ENCODE data around the gene SLAMF1.
"Not testable (repeated sequence)": the region's sequence is repeated elsewhere in the genome, so short reads cannot be mapped to it uniquely, and the experiment has no call there.

SLAMF1 gene

DNA sequence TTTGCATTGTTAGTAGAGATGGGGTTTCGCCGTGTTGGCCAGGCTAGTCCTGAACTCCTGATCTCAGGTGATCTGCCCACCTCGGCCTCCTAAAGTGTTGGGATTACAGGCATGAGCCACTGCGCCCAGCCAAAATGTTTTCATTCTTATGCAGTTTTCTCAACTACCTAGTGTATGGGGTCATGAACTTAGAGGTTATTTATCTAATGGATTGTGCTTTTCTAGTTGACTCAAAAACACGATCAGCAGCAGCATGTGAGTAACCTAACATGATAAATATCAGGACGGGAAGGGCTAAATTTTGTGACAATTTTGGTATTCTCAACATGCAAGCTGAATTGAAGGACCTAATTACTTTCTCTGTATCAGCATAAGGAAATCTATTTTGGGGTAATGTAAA, 58.4 kb downstream of the SLAMF1 start:
- DNase-seq, result no peak

DNA sequence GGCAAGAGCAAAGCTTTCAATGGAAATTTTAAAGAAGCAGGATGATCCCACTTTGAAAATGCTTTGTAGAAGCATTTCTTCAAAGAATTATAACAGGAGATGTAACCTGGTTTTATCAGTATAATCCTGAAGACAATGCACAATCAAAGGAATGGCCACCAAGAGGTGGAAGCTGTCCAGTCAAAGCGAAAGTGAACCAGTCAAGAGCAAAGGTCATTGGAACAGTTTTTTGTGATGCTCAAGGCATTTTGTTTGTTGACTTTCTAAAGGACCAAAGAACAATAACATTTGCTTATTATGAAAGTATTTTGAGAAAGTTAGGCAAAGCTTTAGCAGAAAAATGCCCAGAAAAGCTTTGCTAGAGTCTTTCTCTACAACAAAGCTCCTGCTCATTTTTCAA, 62.1 kb downstream of the SLAMF1 start:
- DNase-seq, result no peak

DNA sequence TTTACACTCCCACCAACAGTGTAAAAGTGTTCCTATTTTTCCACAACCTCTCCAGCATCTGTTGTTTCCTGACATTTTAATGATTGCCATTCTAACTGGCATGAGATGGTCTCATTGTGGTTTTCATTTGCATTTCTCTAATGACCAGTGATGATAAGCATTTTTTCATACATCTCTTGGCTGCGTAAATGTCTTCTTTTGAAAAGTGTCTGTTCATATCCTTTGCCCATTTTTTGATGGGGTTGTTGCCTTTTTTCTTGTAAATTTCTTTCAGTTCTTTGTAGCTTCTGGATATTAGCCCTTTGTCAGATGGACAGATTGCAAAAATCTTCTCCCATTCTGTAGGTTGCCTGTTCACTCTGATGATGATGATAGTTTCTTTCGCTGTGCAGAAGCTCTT, 63.9 kb downstream of the SLAMF1 start:
- not testable (repeated sequence) for DNase-seq

DNA sequence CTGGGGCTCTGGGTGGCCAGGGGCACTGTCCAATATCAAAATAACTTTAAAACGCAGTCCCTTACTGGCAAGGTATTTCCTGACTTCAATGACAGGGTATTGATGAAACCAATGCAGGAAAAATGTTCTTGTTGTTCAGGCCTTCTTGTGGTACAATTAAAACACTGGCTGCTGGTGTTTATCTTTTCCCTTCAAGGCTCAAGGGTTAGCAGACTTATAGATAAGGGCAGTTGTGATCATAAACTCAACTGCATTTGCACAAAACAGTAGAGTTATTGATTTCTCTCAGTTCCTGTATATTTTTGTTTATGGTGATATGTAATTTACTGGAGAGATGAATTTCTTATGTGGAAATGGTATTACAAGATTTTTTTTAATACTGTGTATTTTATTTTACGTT, 64.9 kb downstream of the SLAMF1 start:
- DNase-seq, result no peak

DNA sequence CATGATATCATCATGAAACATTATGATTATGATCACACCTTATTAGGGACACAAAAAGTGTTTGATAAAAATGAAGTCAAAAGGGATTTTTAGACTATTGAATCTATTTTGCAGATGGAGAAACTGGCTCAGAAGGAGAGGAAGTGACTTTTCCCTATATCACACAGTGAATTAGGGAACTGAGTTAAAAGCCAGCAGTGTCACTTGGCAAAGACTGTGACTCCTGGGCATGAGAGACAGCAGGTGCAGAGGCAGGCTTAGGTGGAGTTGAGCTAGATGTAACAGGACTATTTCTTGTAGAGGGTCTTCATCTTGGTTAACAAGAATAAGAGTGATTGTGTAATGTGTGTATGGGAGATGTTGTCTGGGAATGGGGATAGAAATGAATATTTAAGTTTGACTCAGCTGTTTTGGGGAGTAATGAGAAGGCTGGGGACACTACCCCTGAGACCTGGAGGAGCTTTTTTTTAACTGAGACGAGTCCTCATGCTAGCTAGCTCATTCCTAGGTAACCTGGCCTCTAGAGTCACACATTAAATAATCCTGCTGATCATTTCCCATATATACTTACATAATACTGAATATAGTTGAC, 66.5 kb downstream of the SLAMF1 start:
- DNase-seq, result no peak

DNA sequence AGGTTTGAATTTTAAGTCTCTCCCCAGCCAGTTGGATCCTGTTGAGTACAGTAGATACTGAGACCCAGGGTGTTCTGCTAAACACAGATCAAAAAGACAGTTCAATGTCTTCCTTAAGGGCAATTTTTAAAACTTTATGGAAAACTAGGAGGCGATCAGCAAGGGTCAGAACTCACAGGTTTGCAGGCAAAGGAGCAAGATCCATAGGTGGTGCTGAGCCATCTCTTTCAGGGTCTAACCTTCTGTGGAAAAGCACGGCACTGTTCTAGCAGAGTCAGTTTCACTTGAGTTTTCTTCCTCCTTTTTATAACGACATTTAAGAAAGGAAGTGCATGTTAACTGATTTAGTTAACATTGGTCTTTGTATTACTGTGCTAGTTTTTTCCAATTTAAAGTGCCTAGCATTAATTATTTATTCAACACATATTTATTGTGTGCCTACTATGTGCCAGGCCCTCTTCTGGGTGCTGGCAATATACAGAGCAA, 67.6 kb downstream of the SLAMF1 start, which contains the start of gene CD84:
CD84 (minus strand) TSS at position 281 of the 486 bp plus-strand sequence; CDS start at position 222, 59 bp downstream.
- DNase-seq, result peak; percentile 62

DNA sequence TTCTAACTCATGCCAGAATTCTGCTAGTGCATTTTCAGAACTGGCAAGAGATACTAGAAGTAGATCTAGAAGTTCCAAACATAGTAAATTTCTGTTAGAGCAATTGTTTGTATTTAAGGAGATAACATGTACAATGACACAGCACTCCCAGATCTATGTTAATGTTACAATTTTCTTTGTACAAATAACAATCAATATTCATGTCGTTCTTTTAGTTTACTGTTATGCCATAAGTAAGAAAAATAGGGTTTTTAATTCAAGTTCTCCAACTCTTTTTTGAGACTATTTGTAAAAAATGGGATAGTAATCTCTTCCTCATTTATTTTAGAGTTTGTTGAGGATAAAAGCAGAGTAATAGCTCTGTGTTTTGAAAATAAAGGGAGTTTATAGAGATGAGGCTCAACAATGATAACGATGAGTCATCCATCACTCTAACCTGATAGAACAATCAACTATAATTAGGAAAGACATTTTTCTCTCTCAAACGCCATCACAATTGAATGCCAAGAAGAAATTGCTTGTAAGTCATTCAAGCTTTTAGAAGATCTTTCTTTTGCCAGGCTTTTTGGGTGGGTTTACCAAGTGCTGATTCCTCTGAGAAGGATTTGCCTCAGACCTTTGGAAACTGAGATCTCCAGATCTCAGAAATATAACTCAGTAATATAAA, 68.2 kb downstream of the SLAMF1 start:
- DNase-seq, result no peak

DNA sequence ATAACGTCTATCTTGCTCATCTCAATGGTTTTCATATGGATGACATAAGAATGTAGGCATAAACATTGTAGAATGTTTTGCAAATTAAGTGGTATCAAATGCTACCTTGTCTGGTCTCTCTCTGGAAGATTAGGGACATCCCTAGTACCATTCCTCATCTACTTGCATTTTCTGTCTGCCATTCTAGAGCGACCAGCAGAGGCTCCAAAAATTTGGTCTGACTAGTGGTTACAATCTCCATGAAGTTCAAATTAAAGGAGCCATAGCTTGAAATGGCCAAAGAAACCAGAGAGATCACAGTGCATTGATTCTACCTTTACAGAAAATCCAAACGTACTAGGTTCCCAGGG, 68.7 kb downstream of the SLAMF1 start:
- no peak for DNase-seq

DNA sequence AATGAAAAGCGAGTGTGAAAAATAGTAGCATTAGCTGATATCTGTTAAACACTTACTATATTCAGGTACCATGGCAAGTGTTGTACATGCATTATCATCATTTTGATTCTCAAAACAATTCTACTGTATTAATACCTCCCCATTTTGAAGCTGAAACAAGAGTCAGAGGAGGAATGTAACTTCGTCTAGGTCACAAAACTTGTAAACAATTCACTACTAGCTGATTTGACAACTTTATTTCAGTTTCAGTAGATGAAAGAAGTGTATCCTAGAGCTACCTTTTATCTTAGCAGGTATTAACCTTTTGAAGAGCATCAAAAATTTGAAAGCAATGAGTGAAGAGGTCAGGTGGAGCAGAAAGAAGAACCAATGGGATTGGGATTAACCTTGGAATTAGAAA, 69.2 kb downstream of the SLAMF1 start:
- DNase-seq, result no peak

DNA sequence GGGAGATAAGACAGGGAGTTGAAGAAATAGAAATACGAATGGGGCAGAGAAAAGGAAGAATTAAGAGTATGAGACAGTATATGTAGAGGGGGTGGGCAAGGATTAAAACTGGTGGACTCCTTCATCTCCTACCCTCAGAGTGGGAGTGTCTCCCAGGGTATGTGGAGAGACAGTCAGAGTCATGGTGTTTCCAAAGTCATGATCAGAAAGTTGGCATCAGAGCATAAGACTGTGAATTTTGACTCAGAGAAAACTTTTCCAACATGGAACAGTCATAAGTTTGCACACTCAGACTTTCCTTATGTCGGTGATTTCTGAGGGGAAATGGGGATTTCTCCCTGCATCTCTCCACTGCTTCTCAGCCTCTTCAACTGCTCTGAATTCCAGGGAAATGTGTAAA, 70.0 kb downstream of the SLAMF1 start:
- DNase-seq, result no peak

DNA sequence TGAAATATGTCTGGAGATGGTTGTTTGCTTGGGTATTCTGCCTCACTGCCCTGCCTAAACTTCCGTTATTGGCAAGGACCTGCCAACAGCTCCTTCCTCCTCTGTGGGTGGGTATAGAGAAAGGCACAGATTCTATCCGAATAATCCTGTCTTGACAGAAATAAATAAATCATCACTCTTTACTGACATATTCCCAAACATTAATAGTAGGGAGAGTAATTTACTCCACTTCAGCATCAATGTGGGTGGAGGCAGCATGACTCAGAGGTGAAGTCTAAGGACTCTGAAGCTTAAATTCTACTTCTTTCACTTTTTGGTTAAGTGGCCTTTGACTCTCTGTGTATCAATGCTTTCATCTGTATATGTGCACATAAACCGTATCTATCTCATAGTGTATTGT, 70.5 kb downstream of the SLAMF1 start:
- DNase-seq, result no peak

DNA sequence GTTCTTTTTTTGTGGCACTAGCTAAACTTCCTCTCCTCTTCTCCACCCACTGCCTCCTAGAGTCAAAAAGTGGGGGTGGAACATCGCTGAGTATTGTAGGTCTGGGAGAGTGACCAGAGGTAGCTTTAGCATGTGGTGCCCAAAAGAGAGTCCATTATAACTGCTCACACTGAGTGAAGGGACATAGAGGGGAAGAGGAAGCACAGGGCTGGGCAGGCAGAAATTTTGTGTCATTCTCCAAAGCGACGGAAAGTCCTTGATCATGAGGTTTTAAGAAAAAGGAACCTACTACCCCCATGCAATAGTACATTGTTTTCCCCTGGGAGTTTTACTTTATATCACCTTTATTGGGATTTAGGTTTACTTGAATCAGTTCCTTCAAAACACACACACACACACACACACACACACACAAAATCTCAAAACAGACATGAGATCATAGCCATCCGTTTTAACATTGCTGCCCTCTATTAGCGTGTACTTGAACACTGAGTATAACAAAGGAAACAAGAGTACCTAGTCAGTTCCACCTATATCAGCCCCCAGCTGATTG, 71.7 kb downstream of the SLAMF1 start:
- DNase-seq, result no peak

DNA sequence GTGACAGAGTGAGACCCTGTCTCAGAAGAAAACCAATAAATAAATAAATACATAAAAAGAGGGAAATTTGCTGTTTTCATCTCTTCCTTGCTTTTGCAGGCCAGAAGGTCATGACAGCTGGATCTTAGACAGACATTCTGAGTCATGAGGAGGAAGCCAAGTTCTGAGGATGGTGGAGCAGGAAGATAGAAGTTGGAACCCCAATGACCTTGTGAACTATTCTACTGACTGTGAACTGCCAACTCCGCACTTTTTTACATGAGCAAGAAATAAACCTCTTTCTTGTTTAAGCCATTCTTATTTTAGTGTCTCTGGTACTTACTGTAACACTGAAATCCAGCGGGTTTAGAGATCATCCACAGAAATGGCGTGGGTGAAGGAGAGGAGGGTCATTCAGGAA, 76.0 kb downstream of the SLAMF1 start:
- DNase-seq, result no peak

DNA sequence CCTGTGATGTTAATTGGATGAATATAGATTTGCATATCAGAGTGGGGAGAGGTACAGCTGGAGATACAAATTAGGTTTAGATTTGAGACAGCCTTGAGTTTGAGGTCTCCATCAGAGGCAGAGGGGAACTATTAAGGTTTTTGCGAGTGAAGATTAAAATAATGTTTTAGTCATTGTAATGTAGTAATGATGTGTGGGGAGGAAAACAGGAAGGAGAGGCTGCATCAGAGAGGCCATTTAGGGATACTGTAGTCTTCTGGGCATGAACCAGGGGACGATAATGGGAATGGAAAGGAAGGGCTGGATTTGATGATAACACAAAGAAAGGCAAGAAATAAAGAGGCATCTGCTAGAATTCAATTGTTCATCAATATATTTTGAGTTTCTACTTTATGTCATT, 77.0 kb downstream of the SLAMF1 start:
- no peak for DNase-seq

DNA sequence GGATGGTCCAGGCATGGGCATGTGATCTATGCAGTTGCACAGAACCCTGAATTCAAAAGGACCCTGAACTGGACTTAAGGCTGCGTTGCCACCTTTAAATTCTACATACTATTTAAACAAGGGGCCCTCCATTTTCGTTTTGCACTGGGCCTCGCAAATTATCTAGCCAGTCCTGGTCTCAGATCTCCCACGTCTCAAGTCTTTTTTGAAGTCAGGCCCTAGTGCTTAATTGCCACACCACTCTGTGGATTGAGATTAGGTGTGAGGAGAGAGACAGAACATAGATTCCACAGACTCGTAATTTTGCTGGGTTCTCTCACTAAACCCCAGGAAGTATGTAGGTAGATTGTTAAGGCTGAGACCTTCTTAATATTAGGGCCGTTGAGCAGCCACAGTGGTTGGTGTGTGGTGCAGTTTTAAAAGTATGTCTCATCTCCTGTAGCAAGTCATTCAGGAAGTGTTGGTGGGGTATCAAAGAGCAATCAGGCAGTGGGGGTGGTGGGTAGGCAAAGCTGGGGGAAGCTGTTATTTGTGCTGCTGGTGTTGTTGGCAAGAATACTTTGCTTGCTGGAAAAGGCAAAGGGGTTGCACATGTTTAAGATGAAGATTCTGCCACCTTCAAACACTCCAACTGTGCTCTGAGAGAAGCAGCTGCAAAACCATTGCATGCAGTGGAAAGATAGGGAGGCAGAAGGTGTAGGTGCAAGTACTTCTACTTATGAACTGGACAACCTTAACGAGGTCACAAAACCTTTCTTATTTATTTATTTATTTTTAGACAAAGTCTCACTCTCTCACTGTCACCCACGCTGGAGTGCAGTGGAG, 78.8 kb downstream of the SLAMF1 start:
- DNase-seq, result peak; percentile 80

DNA sequence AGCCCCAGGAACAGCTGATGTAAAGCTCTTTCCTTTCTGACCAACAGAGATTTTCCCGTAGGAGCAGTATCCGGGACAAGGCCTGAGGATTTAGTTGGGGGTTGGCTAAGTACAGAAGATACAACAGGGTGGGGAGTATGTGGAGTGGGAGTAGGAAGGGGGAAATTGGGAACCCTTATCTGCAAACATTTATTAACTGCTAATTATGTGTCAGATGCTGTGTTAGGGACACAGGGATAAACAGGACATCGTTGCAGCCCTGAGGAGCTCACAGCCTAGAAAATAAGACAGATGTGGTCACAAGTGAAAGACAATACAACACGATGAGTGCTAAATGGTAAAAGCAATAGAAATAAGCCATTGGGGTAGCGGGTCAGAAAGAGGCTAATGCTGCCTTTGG, 79.5 kb downstream of the SLAMF1 start:
- no peak for DNase-seq

DNA sequence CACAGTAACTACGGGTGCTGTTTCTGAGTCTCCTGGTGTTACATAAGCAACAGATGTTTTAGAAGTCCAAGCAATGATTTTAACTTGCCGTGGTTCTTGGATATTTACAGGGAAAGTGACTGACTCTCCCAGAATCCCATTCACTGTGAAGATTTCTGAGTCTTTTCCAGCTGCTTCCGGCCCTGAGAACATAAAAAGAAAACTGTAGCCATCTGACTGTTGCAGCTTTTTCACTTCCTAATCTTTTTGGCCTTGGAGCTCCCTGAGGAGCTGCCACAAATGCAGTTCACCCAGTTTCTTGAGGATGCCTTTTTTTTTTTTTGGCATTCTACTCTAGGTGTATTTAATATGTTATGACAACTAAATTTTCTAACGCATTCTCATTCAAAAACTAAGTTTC, 81.3 kb downstream of the SLAMF1 start:
- DNase-seq, result no peak

DNA sequence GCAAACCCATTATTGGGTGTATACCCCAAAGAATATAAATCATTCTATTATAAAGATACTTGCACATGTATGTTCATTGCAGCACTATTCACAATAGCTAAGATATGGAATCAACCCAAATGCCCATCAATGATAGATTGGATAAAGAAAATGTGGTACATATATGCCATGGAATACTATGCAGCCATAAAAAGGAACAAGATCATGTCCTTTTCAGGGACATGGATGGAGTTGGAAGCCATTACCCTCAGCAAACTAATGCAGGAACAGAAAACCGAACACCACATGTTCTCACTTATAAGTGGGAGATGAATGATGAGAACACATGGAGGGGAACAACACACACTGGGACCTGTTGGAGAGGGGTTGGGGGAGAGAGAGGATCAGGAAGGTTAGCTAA, 83.6 kb downstream of the SLAMF1 start:
- not testable (repeated sequence) for DNase-seq

DNA sequence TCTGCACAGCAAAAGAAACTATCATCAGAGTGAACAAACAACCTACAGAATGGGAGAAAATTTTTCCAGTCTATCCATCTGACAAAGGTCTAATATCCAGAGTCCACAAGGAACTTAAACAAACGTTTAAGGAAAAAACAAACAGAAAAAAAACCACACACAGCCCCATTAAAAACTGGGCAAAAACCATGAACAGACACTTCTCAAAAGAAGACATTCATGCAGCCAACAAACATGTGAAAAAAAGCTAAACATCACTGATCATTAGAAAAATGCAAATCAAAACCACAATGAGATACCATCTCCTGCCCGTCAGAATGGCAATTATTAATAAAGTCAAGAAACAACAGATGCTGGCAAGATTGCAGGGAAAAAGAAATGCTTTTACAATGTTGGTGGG, 84.1 kb downstream of the SLAMF1 start:
- DNase-seq, result not testable (repeated sequence)

DNA sequence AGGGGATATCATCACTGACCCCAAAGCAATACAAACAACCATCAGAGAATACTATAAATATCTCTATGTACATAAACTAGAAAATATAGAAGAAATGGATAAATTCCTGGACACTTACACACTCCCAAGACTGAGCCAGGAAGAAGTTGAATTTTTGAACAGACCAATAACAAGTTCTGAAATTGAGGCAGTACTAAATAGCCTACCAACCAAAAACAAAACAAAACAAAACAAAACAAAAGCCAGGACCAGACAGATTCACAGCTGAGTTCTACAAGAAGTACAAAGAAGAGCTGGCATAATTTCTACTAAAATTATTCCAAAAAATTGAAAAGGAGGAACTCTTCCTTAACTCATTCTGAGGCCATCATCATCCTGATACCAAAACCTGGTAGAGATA, 86.0 kb downstream of the SLAMF1 start:
- no peak for DNase-seq

DNA sequence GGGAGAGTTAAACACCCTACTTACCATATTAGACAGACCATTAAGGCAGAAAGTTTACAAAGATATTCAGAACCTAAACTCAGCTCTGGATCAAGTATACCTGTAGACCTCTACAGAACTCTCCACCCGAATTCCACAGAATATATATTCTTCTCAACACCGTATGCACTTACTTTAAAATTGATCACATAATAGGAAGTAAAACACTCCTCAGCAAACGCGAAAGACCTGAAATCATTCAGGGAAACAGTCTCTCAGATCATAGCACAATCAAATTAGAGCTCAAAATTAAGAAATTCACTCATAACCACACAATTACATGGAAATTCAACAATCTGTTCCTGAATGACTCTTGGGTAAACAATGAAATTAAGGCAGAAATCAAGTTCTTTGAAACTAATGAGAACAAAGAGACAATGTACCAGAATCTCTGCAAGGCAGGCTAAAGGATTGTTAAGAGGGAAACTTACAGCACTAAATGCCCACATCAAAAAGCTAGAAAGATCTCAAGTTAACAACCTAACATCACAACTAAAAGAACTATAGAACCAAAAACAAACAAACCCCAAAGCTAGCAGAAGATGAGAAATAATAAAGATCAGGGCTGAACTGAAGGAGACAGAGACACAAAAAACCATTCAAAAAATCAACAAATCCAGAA, 86.7 kb downstream of the SLAMF1 start:
- DNase-seq, result no peak

DNA sequence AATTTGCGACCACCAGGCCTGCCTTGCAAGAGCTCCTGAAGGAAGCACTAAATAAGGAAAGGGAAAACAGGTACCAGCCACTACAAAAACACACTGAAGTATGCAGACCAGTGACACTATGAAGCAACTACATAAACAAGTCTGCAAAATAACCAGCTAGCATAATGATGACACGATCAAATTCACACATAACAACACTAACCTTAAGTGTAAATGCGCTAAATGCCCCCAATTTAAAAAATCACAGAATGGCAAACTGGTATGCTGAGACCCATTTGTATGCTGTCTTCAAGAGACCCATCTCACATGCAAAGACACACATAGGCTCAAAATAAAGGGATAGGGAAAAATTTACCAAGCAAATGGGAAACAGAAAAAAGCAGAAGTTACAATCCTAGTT, 87.4 kb downstream of the SLAMF1 start:
- DNase-seq, result not testable (repeated sequence)

All from activated CD8-positive, alpha-beta memory T cell treated with anti-CD3 and anti-CD28 coated beads for 24 hours (primary cell).